ENCODE data around the gene NEGR1. TPM values are rescaled to one million over a fixed set of nuclear protein-coding genes. Genes with fewer than 3 reads are reported as not detected.
"Not testable (repeated sequence)": the region's sequence is repeated elsewhere in the genome, so short reads cannot be mapped to it uniquely, and the experiment has no call there.

NEGR1 gene
- total RNA-seq, 1 donor from 2014 or later, result 2.5 TPM

- no peak for DNase-seq (ENCODE audit: extremely low read depth, low read depth, low spot score)
Observed at GRCh38 chr1:71967670-71968069, 314.7 kb downstream of the NEGR1 start.

- DNase-seq (ENCODE audit: extremely low read depth, low read depth, low spot score), result no peak
Observed at GRCh38 chr1:71964188-71964587, 318.2 kb downstream of the NEGR1 start.

- no peak for DNase-seq (ENCODE audit: extremely low read depth, low read depth, low spot score)
Observed at GRCh38 chr1:71956613-71957285, 325.6 kb downstream of the NEGR1 start.

GRCh38 chr1:71950579-71950978 is 331.8 kb downstream of the NEGR1 start:
- DNase-seq (ENCODE audit: extremely low read depth, low read depth, low spot score), result no peak

GRCh38 chr1:71949681-71950080 is 332.7 kb downstream of the NEGR1 start:
- DNase-seq (ENCODE audit: extremely low read depth, low read depth, low spot score), result no peak

GRCh38 chr1:71948561-71948960 is 333.8 kb downstream of the NEGR1 start:
- DNase-seq (ENCODE audit: extremely low read depth, low read depth, low spot score), result no peak

- no peak for DNase-seq (ENCODE audit: extremely low read depth, low read depth, low spot score)
Observed at GRCh38 chr1:71944006-71944405, 338.3 kb downstream of the NEGR1 start.

GRCh38 chr1:71940261-71940660 is 342.1 kb downstream of the NEGR1 start:
- no peak for DNase-seq (ENCODE audit: extremely low read depth, low read depth, low spot score)

- no peak for DNase-seq (ENCODE audit: extremely low read depth, low read depth, low spot score)
Observed at GRCh38 chr1:71930511-71930910, 351.8 kb downstream of the NEGR1 start.

- no peak for DNase-seq (ENCODE audit: extremely low read depth, low read depth, low spot score)
Observed at GRCh38 chr1:71921935-71922559, 360.3 kb downstream of the NEGR1 start.

- DNase-seq (ENCODE audit: extremely low read depth, low read depth, low spot score), result no peak
Observed at GRCh38 chr1:71921204-71921603, 361.1 kb downstream of the NEGR1 start.

GRCh38 chr1:71920556-71920955 is 361.8 kb downstream of the NEGR1 start:
- no peak for DNase-seq (ENCODE audit: extremely low read depth, low read depth, low spot score)

- DNase-seq (ENCODE audit: extremely low read depth, low read depth, low spot score), result no peak
Observed at GRCh38 chr1:71919811-71920509, 362.4 kb downstream of the NEGR1 start.

- no peak for DNase-seq (ENCODE audit: extremely low read depth, low read depth, low spot score)
Observed at GRCh38 chr1:71918630-71919029, 363.7 kb downstream of the NEGR1 start.

- no peak for DNase-seq (ENCODE audit: extremely low read depth, low read depth, low spot score)
Observed at GRCh38 chr1:71916894-71917293, 365.4 kb downstream of the NEGR1 start.

- DNase-seq (ENCODE audit: extremely low read depth, low read depth, low spot score), result no peak
Observed at GRCh38 chr1:71914626-71915025, 367.7 kb downstream of the NEGR1 start.

GRCh38 chr1:71908871-71909390 is 373.4 kb downstream of the NEGR1 start:
- DNase-seq (ENCODE audit: extremely low read depth, low read depth, low spot score), result no peak

- DNase-seq (ENCODE audit: extremely low read depth, low read depth, low spot score), result no peak
Observed at GRCh38 chr1:71908303-71908702, 374.0 kb downstream of the NEGR1 start.

GRCh38 chr1:71899881-71900280 is 382.5 kb downstream of the NEGR1 start:
- DNase-seq (ENCODE audit: extremely low read depth, low read depth, low spot score), result no peak

- DNase-seq (ENCODE audit: extremely low read depth, low read depth, low spot score), result not testable (repeated sequence)
Observed at GRCh38 chr1:71888166-71888565, 394.2 kb downstream of the NEGR1 start.

GRCh38 chr1:71885171-71885570 is 397.2 kb downstream of the NEGR1 start:
- DNase-seq (ENCODE audit: extremely low read depth, low read depth, low spot score), result no peak

- no peak for DNase-seq (ENCODE audit: extremely low read depth, low read depth, low spot score)
Observed at GRCh38 chr1:71882637-71883036, 399.7 kb downstream of the NEGR1 start.
